H9 (cell line): ENCODE measurements around the gene NECAB2. TPM values are rescaled to one million over a fixed set of nuclear protein-coding genes. Genes with fewer than 3 reads are reported as not detected.

Source experiments
- DNase-seq: peaks from one replicate; pipeline ENCODE4 v3.0.0-alpha.2; 2017
- H2AFZ ChIP-seq: one replicate; pipeline ENCODE4 v1.6.1; 2013; ENCODE audit warnings: mild to moderate bottlenecking, low read length, control low read depth, moderate library complexity
- H2AK5ac ChIP-seq: 2 replicates; pipeline ENCODE4 v1.6.1; 2013; ENCODE audit warnings: low read length, control low read depth, mixed read lengths; ENCODE audit not compliant: insufficient read length
- H2BK120ac ChIP-seq: one replicate; pipeline ENCODE4 v1.6.1; 2013; ENCODE audit warnings: low read depth, mild to moderate bottlenecking, low read length, control low read depth, inconsistent platforms; ENCODE audit not compliant: poor library complexity, severe bottlenecking
- H2BK12ac ChIP-seq: 2 replicates; pipeline ENCODE4 v1.6.1; 2013; ENCODE audit warnings: low read length, control low read depth, mixed read lengths, low read depth; ENCODE audit not compliant: insufficient read length
- H2BK15ac ChIP-seq: 2 replicates; pipeline ENCODE4 v1.6.1; 2013; ENCODE audit warnings: low read depth, low read length, control low read depth
- H2BK20ac ChIP-seq: one replicate; pipeline ENCODE4 v1.6.1; 2013; ENCODE audit warnings: low read depth, mild to moderate bottlenecking, low read length, control low read depth, inconsistent platforms; ENCODE audit not compliant: poor library complexity, severe bottlenecking
- H2BK5ac ChIP-seq: 2 replicates; pipeline ENCODE4 v1.6.1; 2013; ENCODE audit warnings: low read length, control low read depth, mixed read lengths; ENCODE audit not compliant: insufficient read length
- H3K14ac ChIP-seq: 2 replicates; pipeline ENCODE4 v1.6.1; 2013; ENCODE audit warnings: low read length, control low read depth; ENCODE audit not compliant: insufficient read depth
- H3K18ac ChIP-seq: 2 replicates; pipeline ENCODE4 v1.6.1; 2013; ENCODE audit warnings: low read depth, mild to moderate bottlenecking, mixed read lengths, low read length, control low read depth; ENCODE audit not compliant: insufficient read length
- H3K23ac ChIP-seq: 2 replicates; pipeline ENCODE4 v1.6.1; 2013; ENCODE audit warnings: low read length, control low read depth, mixed read lengths, low read depth; ENCODE audit not compliant: insufficient read length
- H3K23me2 ChIP-seq: 2 replicates; pipeline ENCODE4 v1.6.1; 2013; ENCODE audit warnings: low read depth, mild to moderate bottlenecking, mixed read lengths, low read length, control low read depth; ENCODE audit not compliant: insufficient read length, poor library complexity, severe bottlenecking
- H3K27ac ChIP-seq: 2 replicates; pipeline ENCODE4 v1.5.1; 2013; ENCODE audit warnings: low read length, control low read depth, mixed read lengths, low read depth; ENCODE audit not compliant: insufficient read length
- H3K27me3 ChIP-seq: 2 replicates; pipeline ENCODE4 v1.6.1; 2013; ENCODE audit warnings: low read length, control low read depth, inconsistent platforms; ENCODE audit not compliant: insufficient read depth
- H3K4ac ChIP-seq: 2 replicates; pipeline ENCODE4 v1.6.1; 2013; ENCODE audit warnings: low read depth, mild to moderate bottlenecking, control low read depth, inconsistent platforms, low read length, moderate library complexity
- H3K4me1 ChIP-seq: 2 replicates; pipeline ENCODE4 v1.6.1; 2013; ENCODE audit warnings: low read length, control low read depth, inconsistent platforms; ENCODE audit not compliant: insufficient read depth
- H3K4me2 ChIP-seq: 2 replicates; pipeline ENCODE4 v1.6.1; 2013; ENCODE audit warnings: low read length, control low read depth, mixed read lengths; ENCODE audit not compliant: insufficient read length, insufficient read depth
- H3K56ac ChIP-seq: 2 replicates; pipeline ENCODE4 v1.6.1; 2013; ENCODE audit warnings: low read depth, mild to moderate bottlenecking, mixed read lengths, low read length, control low read depth; ENCODE audit not compliant: insufficient read length
- H3K79me1 ChIP-seq: 2 replicates; pipeline ENCODE4 v1.6.1; 2013; ENCODE audit warnings: low read depth, mild to moderate bottlenecking, moderate library complexity, low read length, control low read depth, inconsistent platforms; ENCODE audit not compliant: insufficient read depth, poor library complexity, severe bottlenecking
- H3K79me2 ChIP-seq: 2 replicates; pipeline ENCODE4 v1.6.1; 2013; ENCODE audit warnings: low read length, control low read depth, inconsistent platforms; ENCODE audit not compliant: insufficient read depth
- H3K9ac ChIP-seq: 2 replicates; pipeline ENCODE4 v1.6.1; 2013; ENCODE audit warnings: low read length, control low read depth, mixed read lengths; ENCODE audit not compliant: insufficient read length; ENCODE audit errors: extremely low read depth
- H3K9me3 ChIP-seq: one replicate; pipeline ENCODE4 v1.6.1; 2013; ENCODE audit warnings: low read depth, low read length, inconsistent platforms; ENCODE audit not compliant: control insufficient read depth
- H3T11ph ChIP-seq: one replicate; pipeline ENCODE4 v1.6.1; 2013; ENCODE audit warnings: mild to moderate bottlenecking, low read length, control low read depth, inconsistent platforms
- H4K20me1 ChIP-seq: one replicate; pipeline ENCODE4 v1.6.1; 2013; ENCODE audit not compliant: control insufficient read depth, insufficient read length, insufficient read depth
- H4K5ac ChIP-seq: 2 replicates; pipeline ENCODE4 v1.6.1; 2013; ENCODE audit warnings: low read depth, mild to moderate bottlenecking, mixed read lengths, low read length, control low read depth; ENCODE audit not compliant: insufficient read length
- H4K8ac ChIP-seq: replicated peaks from 2 replicates; pipeline ENCODE4 v1.6.1; 2013; ENCODE audit warnings: low read length, control low read depth, mixed read lengths, low read depth; ENCODE audit not compliant: insufficient read length
- H4K91ac ChIP-seq: 2 replicates; pipeline ENCODE4 v1.6.1; 2013; ENCODE audit warnings: low read depth, mild to moderate bottlenecking, moderate library complexity, mixed read lengths, low read length, control low read depth; ENCODE audit not compliant: insufficient read length
- H3K27ac Mint-ChIP-seq, 3 experiments: 2 replicates in 2 of 3; 3 replicates in 1 of 3; pipeline ENCODE4 v1.8.0; 2020 to 2021; ENCODE audit warnings: mixed read lengths in 3 of 3, mild to moderate bottlenecking in 1 of 3, moderate library complexity in 1 of 3
- H3K27me3 Mint-ChIP-seq: 2 replicates; pipeline ENCODE4 v1.8.0; 2021; ENCODE audit warnings: low read depth, mild to moderate bottlenecking, moderate library complexity, mixed read lengths
- H3K36me3 Mint-ChIP-seq, 3 experiments: 2 replicates in 2 of 3; 3 replicates in 1 of 3; pipeline ENCODE4 v1.8.0; 2020 to 2021; ENCODE audit warnings: low read depth in 3 of 3, mixed read lengths in 3 of 3; ENCODE audit not compliant: insufficient read depth in 1 of 3
- H3K4me1 Mint-ChIP-seq, 2 experiments: 2 replicates each; pipeline ENCODE4 v1.8.0; 2020; ENCODE audit warnings: mixed read lengths in 2 of 2
- H3K4me3 Mint-ChIP-seq, 2 experiments: 2 replicates in 1 of 2; 3 replicates in 1 of 2; pipeline ENCODE4 v1.8.0; 2020 to 2021; ENCODE audit warnings: mild to moderate bottlenecking in 2 of 2, mixed read lengths in 2 of 2, moderate library complexity in 1 of 2
- H3K9me3 Mint-ChIP-seq, 2 experiments: 2 replicates in 1 of 2; 3 replicates in 1 of 2; pipeline ENCODE4 v1.8.0; 2020; ENCODE audit warnings: mild to moderate bottlenecking in 2 of 2, mixed read lengths in 2 of 2, moderate library complexity in 1 of 2
- WGBS: extraction: QIAGEN DNeasy Blood & Tissue Kit; methylation state at CpG from one replicate; pipeline ENCODE4 v1.1.7; 2013; ENCODE audit warnings: missing lambda C conversion rate, low lambda C conversion rate, mixed read lengths; ENCODE audit not compliant: insufficient read length; ENCODE audit errors: extremely low coverage; 5-methylcytosine and 5-hydroxymethylcytosine counted together
- total RNA-seq: library from RNA; stranded (reverse); gene quantifications from 2 replicates; pipeline ENCODE4 v1.2.1, GENCODE V29; 2021
- TF ChIP-seq, protein P1 (sequence below): fragments of 200-600 bp; sonication (generic); conservative IDR thresholded peaks from 3 replicates; pipeline ENCODE4 v1.8.0; 2021; ENCODE audit warnings: antibody characterized with exemption, mild to moderate bottlenecking

The NECAB2 gene
- total RNA-seq, 1 experiment from 2014 or later: 12.6 TPM

DNA sequence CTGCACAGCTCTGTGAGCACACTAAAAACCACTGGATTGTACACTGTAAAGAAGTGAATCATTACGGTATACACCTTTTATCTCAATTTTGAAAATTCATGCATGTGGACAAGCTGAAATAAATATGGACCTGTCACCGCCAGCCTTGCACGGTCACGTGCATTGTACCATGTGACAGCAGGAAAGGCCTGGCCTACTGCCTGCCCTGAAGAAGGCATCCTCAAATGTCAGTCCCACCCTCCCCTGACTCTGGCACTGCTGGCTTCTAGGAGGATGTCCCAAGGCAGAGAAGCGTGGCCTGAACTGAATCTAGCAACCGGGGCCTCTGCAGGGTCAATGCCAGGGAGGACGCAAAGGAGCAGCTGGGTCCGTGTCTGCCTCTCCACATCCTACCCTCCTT, 39.9 kb downstream of the NECAB2 start:
- Histone ChIP-seq H3K14ac (no peak overlapping the region), H2AFZ (no peak overlapping the region), H2BK120ac (no peak overlapping the region), H2BK5ac (no peak overlapping the region), H3K79me1 (no peaks in the 10 kb centered on the region), H3K23ac (no peak overlapping the region), H2AK5ac (no peak overlapping the region), H3K9me3 (no peaks in the 10 kb centered on the region), H3K4ac (no peak overlapping the region), H4K8ac (no peak overlapping the region), H3K4me1 (no peaks in the 10 kb centered on the region), H3K27me3 (no peaks in the 10 kb centered on the region), H3K23me2 (no peaks in the 10 kb centered on the region), H3T11ph (no peak overlapping the region), H3K9ac (no peak overlapping the region), H3K18ac (no peak overlapping the region), H2BK20ac (no peak overlapping the region), H4K20me1 (no peaks in the 10 kb centered on the region), H2BK12ac (no peak overlapping the region), H3K27ac (no peak overlapping the region), H3K79me2 (no peaks in the 10 kb centered on the region), H2BK15ac (no peak overlapping the region), H3K4me2 (no peak overlapping the region), H4K91ac (no peak overlapping the region), H3K56ac (no peak overlapping the region), H4K5ac (no peak overlapping the region)
- no peaks in the 10 kb centered on the region for H3K36me3 Mint-ChIP-seq
- H3K27me3 Mint-ChIP-seq: peaks cover 17% of the 10 kb centered on the region
- H3K9me3 Mint-ChIP-seq: no peaks in the 10 kb centered on the region
- no peak for DNase-seq
- no CpG with 5 or more reads among the region's 8 CpGs for WGBS
- H3K4me3 Mint-ChIP-seq: no peak overlapping the region
- H3K4me1 Mint-ChIP-seq: no peaks in the 10 kb centered on the region
- H3K27ac Mint-ChIP-seq: no peak overlapping the region
- TF ChIP-seq, protein P1, sequence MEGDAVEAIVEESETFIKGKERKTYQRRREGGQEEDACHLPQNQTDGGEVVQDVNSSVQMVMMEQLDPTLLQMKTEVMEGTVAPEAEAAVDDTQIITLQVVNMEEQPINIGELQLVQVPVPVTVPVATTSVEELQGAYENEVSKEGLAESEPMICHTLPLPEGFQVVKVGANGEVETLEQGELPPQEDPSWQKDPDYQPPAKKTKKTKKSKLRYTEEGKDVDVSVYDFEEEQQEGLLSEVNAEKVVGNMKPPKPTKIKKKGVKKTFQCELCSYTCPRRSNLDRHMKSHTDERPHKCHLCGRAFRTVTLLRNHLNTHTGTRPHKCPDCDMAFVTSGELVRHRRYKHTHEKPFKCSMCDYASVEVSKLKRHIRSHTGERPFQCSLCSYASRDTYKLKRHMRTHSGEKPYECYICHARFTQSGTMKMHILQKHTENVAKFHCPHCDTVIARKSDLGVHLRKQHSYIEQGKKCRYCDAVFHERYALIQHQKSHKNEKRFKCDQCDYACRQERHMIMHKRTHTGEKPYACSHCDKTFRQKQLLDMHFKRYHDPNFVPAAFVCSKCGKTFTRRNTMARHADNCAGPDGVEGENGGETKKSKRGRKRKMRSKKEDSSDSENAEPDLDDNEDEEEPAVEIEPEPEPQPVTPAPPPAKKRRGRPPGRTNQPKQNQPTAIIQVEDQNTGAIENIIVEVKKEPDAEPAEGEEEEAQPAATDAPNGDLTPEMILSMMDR: no peak
